Mucosa of rectum (tissue), 2 donors: Measurements from ENCODE around the gene SLC35C1.
A peak's percentile ranks its signal among the peaks of the same experiment; 100 is the strongest.
"Not testable (repeated sequence)": the region's sequence is repeated elsewhere in the genome, so short reads cannot be mapped to it uniquely, and the experiment has no call there.

ENCODE experiments used
- H3K27ac ChIP-seq, 2 donors: one replicate each; pipeline ENCODE4 v1.7.0; 2013; ENCODE audit warnings: inconsistent platforms in 2 of 2, low read depth in 2 of 2, low read length in 2 of 2
- H3K27me3 ChIP-seq, 2 donors: one replicate each; pipeline ENCODE4 v1.7.0; 2013; ENCODE audit warnings: low read length in 2 of 2; ENCODE audit not compliant: control insufficient read depth in 2 of 2, insufficient read depth in 2 of 2
- H3K36me3 ChIP-seq, 2 donors: one replicate each; pipeline ENCODE4 v1.7.0; 2013; ENCODE audit warnings: low read length in 2 of 2; ENCODE audit not compliant: control insufficient read depth in 2 of 2, insufficient read depth in 2 of 2
- H3K4me1 ChIP-seq, 2 donors: one replicate each; pipeline ENCODE4 v1.7.0; 2013; ENCODE audit warnings: low read length in 2 of 2, mild to moderate bottlenecking in 1 of 2; ENCODE audit not compliant: control insufficient read depth in 2 of 2, insufficient read depth in 2 of 2
- H3K4me3 ChIP-seq, 2 donors: one replicate each; pipeline ENCODE4 v1.7.0; 2013; ENCODE audit warnings: low read length in 2 of 2
- H3K9ac ChIP-seq, 2 donors: one replicate each; pipeline ENCODE4 v1.7.0; 2013; ENCODE audit warnings: low read length in 2 of 2, low read depth in 1 of 2, mild to moderate bottlenecking in 1 of 2
- H3K9me3 ChIP-seq, 2 donors: one replicate each; pipeline ENCODE4 v1.7.0; 2013; ENCODE audit warnings: low read length in 2 of 2; ENCODE audit not compliant: control insufficient read depth in 2 of 2
- donor health status: healthy.
- donor health status: Normal muscosa, but diverticular disease.

Gene SLC35C1

GRCh38 chr11:45802531-45803317 is 2.2 kb upstream of the SLC35C1 start:
- Histone ChIP-seq H3K9ac (peak overlapping the region in 1 of 2 donors; percentile 62), H3K27ac (peak overlapping the region; percentile 85 to 88), H3K36me3 (peaks cover 0 to 15% of the 10 kb centered on the region in 2 donors), H3K27me3 (no peaks in the 10 kb centered on the region), H3K9me3 (no peaks in the 10 kb centered on the region), H3K4me3 (no peak overlapping the region), H3K4me1 (peaks cover 41 to 47% of the 10 kb centered on the region in 2 donors)

GRCh38 chr11:45803971-45804760 is 783 bp upstream of the SLC35C1 start:
- Histone ChIP-seq H3K4me3 (peak overlapping the region; percentile 85 to 88), H3K27ac (peak overlapping the region; percentile 97 to 98), H3K27me3 (no peaks in the 10 kb centered on the region), H3K9me3 (no peaks in the 10 kb centered on the region), H3K4me1 (peaks cover 42 to 49% of the 10 kb centered on the region in 2 donors), H3K36me3 (peaks cover 0 to 24% of the 10 kb centered on the region in 2 donors), H3K9ac (peak overlapping the region; percentile 95 to 97)

GRCh38 chr11:45805305-45806071 is 539 bp downstream of the SLC35C1 start:
- Histone ChIP-seq H3K27me3 (no peaks in the 10 kb centered on the region), H3K4me3 (peak overlapping the region; percentile 85 to 88), H3K9ac (peak overlapping the region; percentile 80 to 97), H3K4me1 (peaks cover 42 to 49% of the 10 kb centered on the region in 2 donors), H3K9me3 (no peaks in the 10 kb centered on the region), H3K36me3 (peaks cover under 1 to 33% of the 10 kb centered on the region in 2 donors), H3K27ac (peak overlapping the region; percentile 97 to 98)

GRCh38 chr11:45806072-45806933 is 1.4 kb downstream of the SLC35C1 start:
- H3K9ac ChIP-seq: peak overlapping the region; percentile 38 to 97
- peaks cover 42 to 48% of the 10 kb centered on the region in 2 donors for H3K4me1 ChIP-seq
- H3K27me3 ChIP-seq: no peaks in the 10 kb centered on the region
- H3K27ac ChIP-seq: no peak overlapping the region
- H3K9me3 ChIP-seq: no peaks in the 10 kb centered on the region
- H3K36me3 ChIP-seq: peaks cover 8 to 41% of the 10 kb centered on the region in 2 donors
- peak overlapping the region; percentile 85 to 88 for H3K4me3 ChIP-seq

GRCh38 chr11:45806937-45807791 is 2.2 kb downstream of the SLC35C1 start:
- H3K27ac ChIP-seq: no peak overlapping the region
- peak overlapping the region in 1 of 2 donors; percentile 88 for H3K4me3 ChIP-seq
- no peak overlapping the region for H3K9ac ChIP-seq

GRCh38 chr11:45807792-45808238 is 2.9 kb downstream of the SLC35C1 start:
- H3K4me3 ChIP-seq: peak overlapping the region in 1 of 2 donors; percentile 88
- H3K9ac ChIP-seq: no peak overlapping the region

More at GRCh38 chr11:45806937-45807791, 2.2 kb downstream of the SLC35C1 start:
- Histone ChIP-seq H3K36me3 (peaks cover 17 to 48% of the 10 kb centered on the region in 2 donors), H3K27me3 (no peaks in the 10 kb centered on the region), H3K9me3 (no peaks in the 10 kb centered on the region), H3K4me1 (peaks cover 37 to 40% of the 10 kb centered on the region in 2 donors)

GRCh38 chr11:45808427-45808826 is 3.5 kb downstream of the SLC35C1 start:
- Histone ChIP-seq H3K36me3 (peaks cover 17 to 52% of the 10 kb centered on the region in 2 donors), H3K4me1 (peaks cover 28 to 30% of the 10 kb centered on the region in 2 donors)
- H3K9ac ChIP-seq, H3K4me3 ChIP-seq, H3K9me3 ChIP-seq, H3K27ac ChIP-seq, H3K27me3 ChIP-seq: not testable (repeated sequence)

More at GRCh38 chr11:45807792-45808238, 2.9 kb downstream of the SLC35C1 start:
- peaks cover 31 to 33% of the 10 kb centered on the region in 2 donors for H3K4me1 ChIP-seq
- peaks cover 17 to 52% of the 10 kb centered on the region in 2 donors for H3K36me3 ChIP-seq
- H3K27me3 ChIP-seq: no peaks in the 10 kb centered on the region
- H3K27ac ChIP-seq: no peak overlapping the region
- H3K9me3 ChIP-seq: no peaks in the 10 kb centered on the region

- Histone ChIP-seq H3K36me3 (peaks cover 17 to 52% of the 10 kb centered on the region in 2 donors), H3K4me1 (peaks cover 23 to 27% of the 10 kb centered on the region in 2 donors), H3K9me3 (no peaks in the 10 kb centered on the region), H3K27me3 (no peaks in the 10 kb centered on the region), H3K9ac (no peak overlapping the region), H3K27ac (no peak overlapping the region), H3K4me3 (no peak overlapping the region)
Observed at GRCh38 chr11:45809456-45810395, 4.8 kb downstream of the SLC35C1 start.
